Activated B cell treated with CpG ODN at 0.5 μM for 24 hours (primary cell): ENCODE measurements around the gene SLC66A2. TPM values are rescaled to one million over a fixed set of nuclear protein-coding genes. Genes with fewer than 3 reads are reported as not detected.

Source experiments
- ATAC-seq: fragments of 200-7000 bp; cut with Tn5 transposase; one replicate; pipeline ENCODE4 v1.10.0; 2021; ENCODE audit warnings: low read depth, mild to moderate bottlenecking, moderate library complexity
- CTCF ChIA-PET: fragments of 350-600 bp; sonication (Branson Sonifier 250); formaldehyde crosslinking; loops from one replicate; lab custom pipeline; 2021; ENCODE audit warnings: antibody characterized with exemption; lab: Charles Lee
- POLR2A ChIA-PET: fragments of 350-600 bp; sonication (Branson Sonifier 250); formaldehyde crosslinking; loops from one replicate; lab custom pipeline; 2021; ENCODE audit warnings: antibody characterized with exemption; lab: Charles Lee
- DNase-seq: peaks from one replicate; pipeline ENCODE4 v3.0.0; 2022
- H3K27ac Mint-ChIP-seq: one replicate; pipeline ENCODE4 v1.8.0; 2020; ENCODE audit warnings: mixed read lengths
- H3K27me3 Mint-ChIP-seq: one replicate; pipeline ENCODE4 v1.8.0; 2021; ENCODE audit warnings: mixed read lengths
- H3K36me3 Mint-ChIP-seq: one replicate; pipeline ENCODE4 v1.8.0; 2021; ENCODE audit warnings: low read depth, mixed read lengths
- H3K4me1 Mint-ChIP-seq: one replicate; pipeline ENCODE4 v1.8.0; 2021; ENCODE audit warnings: mixed read lengths
- H3K4me3 Mint-ChIP-seq: one replicate; pipeline ENCODE4 v1.8.0; 2020; ENCODE audit warnings: mild to moderate bottlenecking, mixed read lengths
- H3K9me3 Mint-ChIP-seq: one replicate; pipeline ENCODE4 v1.8.0; 2020; ENCODE audit warnings: mixed read lengths
- intact Hi-C: fragments of 100-400 bp; cut with micrococcal nuclease; formaldehyde crosslinking; loops from one replicate; pipeline ENCODE4 v1.15.1; 2024
- total RNA-seq: library from RNA; stranded (reverse); gene quantifications from 2 replicates; pipeline ENCODE4 v1.2.3, GENCODE V29; 2022
- TF ChIP-seq, protein P1 (sequence below): fragments of 200-600 bp; IDR thresholded peaks from one replicate; pipeline ENCODE4 v1.8.0; 2022; ENCODE audit warnings: antibody characterized with exemption, mild to moderate bottlenecking

The SLC66A2 gene
- total RNA-seq, 1 donor from 2014 or later = 36.4 TPM

DNA sequence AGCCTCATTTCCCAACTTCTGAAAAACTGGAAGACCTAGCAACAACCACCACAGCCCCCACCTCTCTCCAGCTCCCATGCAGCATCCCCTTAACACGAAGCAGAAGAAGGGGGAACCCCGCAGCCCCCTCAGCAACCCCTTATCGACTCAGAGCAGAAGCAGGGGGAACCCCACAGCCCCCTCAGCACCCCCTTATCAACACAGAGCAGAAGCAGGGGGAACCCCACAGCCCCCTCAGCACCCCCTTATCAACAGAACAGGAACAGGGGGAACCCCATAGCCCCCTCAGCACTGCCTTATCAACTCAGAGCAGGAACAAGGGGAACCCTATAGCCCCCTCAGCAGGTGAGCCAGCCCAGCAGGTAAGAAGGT is 6.7 kb downstream of the SLC66A2 start:
- H3K9me3 Mint-ChIP-seq = no peaks in the 10 kb centered on the region
- ChIA-PET POLR2A (interaction anchor here (1.1 kb wide), 1 partner anchor 89 kb away, joined by 3 read pairs; no protein-coding TSS in a partner anchor), CTCF (no interaction called here)
- H3K27me3 Mint-ChIP-seq = no peaks in the 10 kb centered on the region
- H3K4me1 Mint-ChIP-seq = peaks cover 48% of the 10 kb centered on the region
- intact Hi-C loops = loop anchor here (5.0 kb wide), 1 partner anchor 32 kb away; no protein-coding TSS in a partner anchor
- ATAC-seq = no peak
- H3K27ac Mint-ChIP-seq = peak overlapping the region; percentile 50
- DNase-seq = no peak
- TF ChIP-seq, protein P1, sequence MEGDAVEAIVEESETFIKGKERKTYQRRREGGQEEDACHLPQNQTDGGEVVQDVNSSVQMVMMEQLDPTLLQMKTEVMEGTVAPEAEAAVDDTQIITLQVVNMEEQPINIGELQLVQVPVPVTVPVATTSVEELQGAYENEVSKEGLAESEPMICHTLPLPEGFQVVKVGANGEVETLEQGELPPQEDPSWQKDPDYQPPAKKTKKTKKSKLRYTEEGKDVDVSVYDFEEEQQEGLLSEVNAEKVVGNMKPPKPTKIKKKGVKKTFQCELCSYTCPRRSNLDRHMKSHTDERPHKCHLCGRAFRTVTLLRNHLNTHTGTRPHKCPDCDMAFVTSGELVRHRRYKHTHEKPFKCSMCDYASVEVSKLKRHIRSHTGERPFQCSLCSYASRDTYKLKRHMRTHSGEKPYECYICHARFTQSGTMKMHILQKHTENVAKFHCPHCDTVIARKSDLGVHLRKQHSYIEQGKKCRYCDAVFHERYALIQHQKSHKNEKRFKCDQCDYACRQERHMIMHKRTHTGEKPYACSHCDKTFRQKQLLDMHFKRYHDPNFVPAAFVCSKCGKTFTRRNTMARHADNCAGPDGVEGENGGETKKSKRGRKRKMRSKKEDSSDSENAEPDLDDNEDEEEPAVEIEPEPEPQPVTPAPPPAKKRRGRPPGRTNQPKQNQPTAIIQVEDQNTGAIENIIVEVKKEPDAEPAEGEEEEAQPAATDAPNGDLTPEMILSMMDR = no peak
- H3K36me3 Mint-ChIP-seq = peaks cover 62% of the 10 kb centered on the region
- no peak overlapping the region for H3K4me3 Mint-ChIP-seq

DNA sequence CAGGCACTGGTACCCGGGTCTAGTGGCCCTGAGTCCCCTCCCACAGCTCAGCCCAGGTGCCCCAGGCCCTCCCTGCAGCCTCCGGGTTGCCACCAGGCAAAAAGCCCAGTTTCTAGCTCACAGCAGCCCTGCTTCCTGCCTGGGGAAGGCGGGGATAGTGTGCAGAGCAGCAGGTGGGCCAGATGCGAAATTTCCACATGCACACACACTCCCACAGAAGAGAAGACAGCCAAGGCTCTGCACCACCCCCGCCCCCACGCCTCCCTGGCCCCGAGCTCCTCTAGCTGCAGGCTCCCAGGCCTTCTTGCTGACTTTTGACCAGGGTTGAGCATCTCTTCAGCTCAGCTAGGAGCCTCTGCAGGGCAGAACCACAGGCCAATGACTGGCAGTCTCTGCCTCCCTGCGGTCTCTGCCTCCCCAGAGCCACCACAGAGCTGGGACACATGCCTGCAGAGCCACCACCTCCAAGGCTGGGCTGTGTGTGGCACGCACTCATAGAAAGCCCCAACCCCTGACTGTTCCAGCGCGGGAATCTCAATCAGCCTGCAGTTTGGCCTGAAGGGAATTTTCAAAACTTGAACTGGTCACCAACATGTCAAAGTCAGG is 7.2 kb downstream of the SLC66A2 start:
- intact Hi-C loops = no loop called here
- no peak for ATAC-seq
- H3K9me3 Mint-ChIP-seq = no peaks in the 10 kb centered on the region
- H3K36me3 Mint-ChIP-seq = peaks cover 65% of the 10 kb centered on the region
- TF ChIP-seq, protein P1 = no peak
- ChIA-PET CTCF (no interaction called here), POLR2A (no interaction called here)
- H3K27ac Mint-ChIP-seq = peak overlapping the region; percentile 50
- peaks cover 43% of the 10 kb centered on the region for H3K4me1 Mint-ChIP-seq
- no peak overlapping the region for H3K4me3 Mint-ChIP-seq
- no peak for DNase-seq
- no peaks in the 10 kb centered on the region for H3K27me3 Mint-ChIP-seq

DNA sequence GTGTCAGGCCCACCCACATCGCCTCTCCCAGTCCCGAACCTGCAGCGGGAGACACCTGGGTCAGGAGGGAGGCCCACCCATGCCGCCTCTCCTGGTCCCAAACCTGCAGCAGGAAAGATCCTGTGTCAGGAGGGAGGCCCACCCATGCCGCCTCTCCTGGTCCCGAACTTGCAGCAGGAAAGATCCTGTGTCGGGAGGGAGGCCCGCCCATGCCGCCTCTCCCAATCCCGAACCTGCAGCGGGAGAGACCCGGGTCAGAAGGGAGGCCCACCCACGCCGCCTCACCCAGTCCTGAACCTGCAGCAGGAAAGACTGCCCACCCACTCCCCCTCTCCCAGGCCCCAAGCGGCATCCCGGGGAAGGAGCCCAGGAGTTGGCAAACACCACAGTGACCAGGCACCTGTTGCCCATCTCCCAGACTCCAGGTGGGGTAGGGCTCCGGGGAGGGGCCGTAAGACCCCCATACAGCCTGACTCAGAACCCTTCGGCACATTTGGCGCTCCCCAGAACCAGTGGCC is 7.8 kb downstream of the SLC66A2 start:
- CTCF ChIA-PET = no interaction called here
- H3K4me1 Mint-ChIP-seq = peaks cover 37% of the 10 kb centered on the region
- POLR2A ChIA-PET = no interaction called here

DNA sequence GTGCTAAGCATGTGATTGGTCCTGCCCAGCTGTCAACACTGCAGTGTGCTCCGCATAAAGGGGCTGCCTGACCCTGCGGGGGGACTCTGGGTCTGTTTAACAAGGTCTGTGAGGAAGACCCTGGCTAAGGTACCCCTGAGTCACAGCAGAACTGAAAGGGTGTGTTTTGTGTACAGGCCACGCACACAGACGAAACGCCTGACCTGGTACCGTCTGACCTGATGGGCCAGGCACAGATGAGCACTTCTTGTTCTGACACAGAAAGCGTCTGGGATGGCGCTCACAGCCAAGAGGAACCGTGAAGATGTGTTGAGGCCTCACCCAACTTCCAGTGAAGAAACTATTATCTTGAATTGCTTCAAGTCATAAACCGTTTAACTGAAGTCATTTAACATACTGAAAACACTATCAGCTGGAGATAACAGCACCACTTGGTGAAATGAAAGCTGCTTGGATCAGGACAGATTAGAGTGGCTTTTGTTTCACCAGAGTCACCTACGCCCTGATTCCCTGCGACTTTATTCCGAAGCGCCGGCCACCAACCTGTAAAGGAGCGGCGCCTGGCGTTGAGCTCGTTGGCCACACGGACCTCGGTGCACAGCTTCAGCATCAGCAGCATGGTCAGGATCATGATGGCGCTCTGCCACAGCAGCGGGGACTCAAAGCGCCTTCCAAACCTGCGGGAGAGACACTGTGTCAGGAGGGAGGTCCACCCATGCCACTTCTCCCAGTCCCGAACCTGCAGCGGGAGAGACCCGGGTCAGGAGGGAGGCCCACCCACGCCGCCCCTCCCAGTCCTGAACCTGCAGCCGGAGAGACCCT is 8.5 kb downstream of the SLC66A2 start:
- no peak for ATAC-seq
- Mint-ChIP-seq H3K27me3 (no peaks in the 10 kb centered on the region), H3K4me1 (peaks cover 33% of the 10 kb centered on the region), H3K27ac (peak overlapping the region; percentile 25), H3K9me3 (no peaks in the 10 kb centered on the region), H3K36me3 (peaks cover 67% of the 10 kb centered on the region), H3K4me3 (no peak overlapping the region)
- TF ChIP-seq, protein P1 = no peak
- DNase-seq = no peak
- intact Hi-C loops = no loop called here
- ChIA-PET CTCF (no interaction called here), POLR2A (no interaction called here)

More for the DNA sequence above, 7.8 kb downstream of the SLC66A2 start:
- TF ChIP-seq, protein P1 = no peak
- DNase-seq = no peak
- H3K9me3 Mint-ChIP-seq = no peaks in the 10 kb centered on the region
- H3K27me3 Mint-ChIP-seq = no peaks in the 10 kb centered on the region
- intact Hi-C loops = no loop called here
- ATAC-seq = no peak
- H3K4me3 Mint-ChIP-seq = no peak overlapping the region
- H3K27ac Mint-ChIP-seq = no peak overlapping the region
- peaks cover 66% of the 10 kb centered on the region for H3K36me3 Mint-ChIP-seq

DNA sequence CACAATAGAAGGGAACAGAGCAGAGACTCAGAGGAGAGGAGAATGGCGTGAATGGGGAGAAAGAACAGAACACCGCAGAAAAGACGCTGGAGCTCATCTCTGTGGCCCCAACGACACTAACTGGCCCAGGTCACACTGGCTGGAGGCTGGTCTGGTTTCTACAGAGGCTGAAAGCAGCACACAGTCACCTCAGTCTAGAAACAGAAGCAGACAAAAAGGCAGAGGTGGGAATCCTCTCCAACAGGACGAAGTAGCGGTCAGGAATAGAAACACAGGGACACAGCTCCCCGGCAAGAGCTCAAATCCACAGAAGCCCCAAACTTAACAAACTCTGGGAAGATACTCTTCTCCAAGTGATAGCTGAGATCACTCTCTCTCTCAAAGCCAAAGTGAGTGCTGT is 9.2 kb downstream of the SLC66A2 start:
- ATAC-seq = no peak
- no peak overlapping the region for H3K4me3 Mint-ChIP-seq
- H3K36me3 Mint-ChIP-seq = peaks cover 73% of the 10 kb centered on the region
- H3K27ac Mint-ChIP-seq = no peak overlapping the region
- DNase-seq = no peak
- intact Hi-C loops = no loop called here
- CTCF ChIA-PET = no interaction called here
- TF ChIP-seq, protein P1 = no peak
- peaks cover 29% of the 10 kb centered on the region for H3K4me1 Mint-ChIP-seq
- no peaks in the 10 kb centered on the region for H3K9me3 Mint-ChIP-seq
- no peaks in the 10 kb centered on the region for H3K27me3 Mint-ChIP-seq
- POLR2A ChIA-PET = no interaction called here
